OCI-LY3 (cell line): Measurements from ENCODE around the gene ADAM10.

Experiments
- H2AFZ ChIP-seq: fragments of 200-600, 300-600 bp; shearing (Covaris generic); 2 replicates; pipeline ENCODE4 v1.6.0; 2014; ENCODE audit warnings: antibody characterized with exemption, low read depth, low read length
- H3K27ac ChIP-seq: fragments of 200-600, 300-600 bp; sonication (generic); 2 replicates; pipeline ENCODE4 v1.5.1; 2014; ENCODE audit warnings: mild to moderate bottlenecking, low read length, moderate library complexity, mixed read lengths
- H3K27me3 ChIP-seq: fragments of 200-600, 300-600 bp; sonication (generic); 2 replicates; pipeline ENCODE4 v1.6.1; 2014; ENCODE audit warnings: low read depth, low read length, mixed read lengths
- H3K36me3 ChIP-seq: fragments of 200-600, 300-600 bp; sonication (generic); replicated peaks from 2 replicates; pipeline ENCODE3; 2014; ENCODE audit warnings: low read depth, low read length, mixed read lengths
- H3K4me1 ChIP-seq: fragments of 300-600, 200-600 bp; sonication (generic); 2 replicates; pipeline ENCODE4 v1.6.1; 2014; ENCODE audit warnings: low read length, mixed read lengths
- H3K4me2 ChIP-seq: fragments of 200-600, 300-600 bp; sonication (generic); 2 replicates; pipeline ENCODE4 v1.6.1; 2014; ENCODE audit warnings: low read length, mixed read lengths
- H3K4me3 ChIP-seq: fragments of 300-600, 200-600 bp; sonication (generic); 2 replicates; pipeline ENCODE4 v1.5.1; 2014; ENCODE audit warnings: antibody characterized with exemption, mild to moderate bottlenecking, low read length, moderate library complexity
- H3K79me2 ChIP-seq: fragments of 300-600, 200-600 bp; shearing (Covaris generic); 2 replicates; pipeline ENCODE4 v1.6.1; 2014; ENCODE audit warnings: mild to moderate bottlenecking, low read length, mixed read lengths
- H3K9ac ChIP-seq: fragments of 300-600, 200-600 bp; shearing (Covaris generic); 2 replicates; pipeline ENCODE4 v1.6.0; 2014; ENCODE audit warnings: mild to moderate bottlenecking, low read length, moderate library complexity
- H3K9me3 ChIP-seq: fragments of 200-600, 300-600 bp; shearing (Covaris generic); 2 replicates; pipeline ENCODE4 v1.6.1; 2014; ENCODE audit warnings: low read length, mixed read lengths; ENCODE audit not compliant: insufficient read depth
- H4K20me1 ChIP-seq: fragments of 200-600, 300-600 bp; sonication (generic); 2 replicates; pipeline ENCODE4 v1.6.1; 2016; ENCODE audit warnings: low read length, mixed read lengths; ENCODE audit not compliant: insufficient read depth
- CTCF ChIP-seq: fragments of 200-600, 300-600 bp; sonication (generic); IDR thresholded peaks from 2 replicates; pipeline ENCODE4 v1.5.1; 2014; ENCODE audit warnings: antibody characterized with exemption, low read length, low read depth
- EZH2phosphoT487 ChIP-seq: fragments of 200-600 bp; shearing (Covaris generic); IDR thresholded peaks from 2 replicates; pipeline ENCODE4 v1.6.1; 2018; ENCODE audit warnings: antibody characterized with exemption, mixed run types, low read depth

The ADAM10 gene

GRCh38 chr15:58736018-58736643 lies 13.4 kb downstream of the ADAM10 start:
- no peak overlapping the region for H2AFZ ChIP-seq
- TF ChIP-seq EZH2phosphoT487 (no peak), CTCF (no peak)
- H3K27me3 ChIP-seq = no peaks in the 10 kb centered on the region
- H3K9ac ChIP-seq = no peak overlapping the region
- H3K4me2 ChIP-seq = peak overlapping the region; percentile 44
- peaks cover 91% of the 10 kb centered on the region for H3K79me2 ChIP-seq
- no peak overlapping the region for H3K4me3 ChIP-seq
- H4K20me1 ChIP-seq = peaks cover 78% of the 10 kb centered on the region
- H3K27ac ChIP-seq = no peak overlapping the region
- peaks cover 18% of the 10 kb centered on the region for H3K4me1 ChIP-seq
- H3K9me3 ChIP-seq = no peaks in the 10 kb centered on the region
- no peaks in the 10 kb centered on the region for H3K36me3 ChIP-seq

GRCh38 chr15:58734859-58735258 lies 14.6 kb downstream of the ADAM10 start:
- Histone ChIP-seq H2AFZ (no peak overlapping the region), H3K36me3 (no peaks in the 10 kb centered on the region), H3K79me2 (peaks cover 90% of the 10 kb centered on the region), H4K20me1 (peaks cover 76% of the 10 kb centered on the region), H3K9ac (no peak overlapping the region), H3K27me3 (no peaks in the 10 kb centered on the region), H3K4me3 (no peak overlapping the region), H3K4me2 (no peak overlapping the region), H3K27ac (no peak overlapping the region), H3K4me1 (peaks cover 18% of the 10 kb centered on the region), H3K9me3 (no peaks in the 10 kb centered on the region)
- TF ChIP-seq EZH2phosphoT487 (no peak), CTCF (no peak)

- peaks cover 18% of the 10 kb centered on the region for H3K4me1 ChIP-seq
- no peaks in the 10 kb centered on the region for H3K9me3 ChIP-seq
- H3K36me3 ChIP-seq = peaks cover 2% of the 10 kb centered on the region
- H4K20me1 ChIP-seq = peaks cover 60% of the 10 kb centered on the region
- TF ChIP-seq EZH2phosphoT487 = no peak
- no peak for TF ChIP-seq CTCF
- H3K79me2 ChIP-seq = peaks cover 90% of the 10 kb centered on the region
- H3K9ac ChIP-seq = no peak overlapping the region
- no peak overlapping the region for H2AFZ ChIP-seq
- no peak overlapping the region for H3K27ac ChIP-seq
- H3K4me2 ChIP-seq = no peak overlapping the region
- H3K4me3 ChIP-seq = no peak overlapping the region
- no peaks in the 10 kb centered on the region for H3K27me3 ChIP-seq
Observed at GRCh38 chr15:58732625-58733363, 16.7 kb downstream of the ADAM10 start.

GRCh38 chr15:58731756-58732535 lies 17.6 kb downstream of the ADAM10 start:
- H3K4me1 ChIP-seq = peaks cover 14% of the 10 kb centered on the region
- no peak overlapping the region for H3K27ac ChIP-seq
- H3K4me2 ChIP-seq = no peak overlapping the region
- H4K20me1 ChIP-seq = peaks cover 51% of the 10 kb centered on the region
- TF ChIP-seq CTCF (no peak), EZH2phosphoT487 (no peak)
- no peak overlapping the region for H3K9ac ChIP-seq
- H2AFZ ChIP-seq = no peak overlapping the region
- peaks cover 2% of the 10 kb centered on the region for H3K36me3 ChIP-seq
- H3K9me3 ChIP-seq = no peaks in the 10 kb centered on the region
- H3K4me3 ChIP-seq = no peak overlapping the region
- H3K27me3 ChIP-seq = no peaks in the 10 kb centered on the region
- peaks cover 89% of the 10 kb centered on the region for H3K79me2 ChIP-seq
